ENCODE data around the gene MYOF. TPM values are rescaled to one million over a fixed set of nuclear protein-coding genes. Genes with fewer than 3 reads are reported as not detected.

Gene MYOF, protein sequence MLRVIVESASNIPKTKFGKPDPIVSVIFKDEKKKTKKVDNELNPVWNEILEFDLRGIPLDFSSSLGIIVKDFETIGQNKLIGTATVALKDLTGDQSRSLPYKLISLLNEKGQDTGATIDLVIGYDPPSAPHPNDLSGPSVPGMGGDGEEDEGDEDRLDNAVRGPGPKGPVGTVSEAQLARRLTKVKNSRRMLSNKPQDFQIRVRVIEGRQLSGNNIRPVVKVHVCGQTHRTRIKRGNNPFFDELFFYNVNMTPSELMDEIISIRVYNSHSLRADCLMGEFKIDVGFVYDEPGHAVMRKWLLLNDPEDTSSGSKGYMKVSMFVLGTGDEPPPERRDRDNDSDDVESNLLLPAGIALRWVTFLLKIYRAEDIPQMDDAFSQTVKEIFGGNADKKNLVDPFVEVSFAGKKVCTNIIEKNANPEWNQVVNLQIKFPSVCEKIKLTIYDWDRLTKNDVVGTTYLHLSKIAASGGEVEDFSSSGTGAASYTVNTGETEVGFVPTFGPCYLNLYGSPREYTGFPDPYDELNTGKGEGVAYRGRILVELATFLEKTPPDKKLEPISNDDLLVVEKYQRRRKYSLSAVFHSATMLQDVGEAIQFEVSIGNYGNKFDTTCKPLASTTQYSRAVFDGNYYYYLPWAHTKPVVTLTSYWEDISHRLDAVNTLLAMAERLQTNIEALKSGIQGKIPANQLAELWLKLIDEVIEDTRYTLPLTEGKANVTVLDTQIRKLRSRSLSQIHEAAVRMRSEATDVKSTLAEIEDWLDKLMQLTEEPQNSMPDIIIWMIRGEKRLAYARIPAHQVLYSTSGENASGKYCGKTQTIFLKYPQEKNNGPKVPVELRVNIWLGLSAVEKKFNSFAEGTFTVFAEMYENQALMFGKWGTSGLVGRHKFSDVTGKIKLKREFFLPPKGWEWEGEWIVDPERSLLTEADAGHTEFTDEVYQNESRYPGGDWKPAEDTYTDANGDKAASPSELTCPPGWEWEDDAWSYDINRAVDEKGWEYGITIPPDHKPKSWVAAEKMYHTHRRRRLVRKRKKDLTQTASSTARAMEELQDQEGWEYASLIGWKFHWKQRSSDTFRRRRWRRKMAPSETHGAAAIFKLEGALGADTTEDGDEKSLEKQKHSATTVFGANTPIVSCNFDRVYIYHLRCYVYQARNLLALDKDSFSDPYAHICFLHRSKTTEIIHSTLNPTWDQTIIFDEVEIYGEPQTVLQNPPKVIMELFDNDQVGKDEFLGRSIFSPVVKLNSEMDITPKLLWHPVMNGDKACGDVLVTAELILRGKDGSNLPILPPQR (N-terminal part only)
- 626 and 651 TPM in 2 replicates for total RNA-seq

DNA sequence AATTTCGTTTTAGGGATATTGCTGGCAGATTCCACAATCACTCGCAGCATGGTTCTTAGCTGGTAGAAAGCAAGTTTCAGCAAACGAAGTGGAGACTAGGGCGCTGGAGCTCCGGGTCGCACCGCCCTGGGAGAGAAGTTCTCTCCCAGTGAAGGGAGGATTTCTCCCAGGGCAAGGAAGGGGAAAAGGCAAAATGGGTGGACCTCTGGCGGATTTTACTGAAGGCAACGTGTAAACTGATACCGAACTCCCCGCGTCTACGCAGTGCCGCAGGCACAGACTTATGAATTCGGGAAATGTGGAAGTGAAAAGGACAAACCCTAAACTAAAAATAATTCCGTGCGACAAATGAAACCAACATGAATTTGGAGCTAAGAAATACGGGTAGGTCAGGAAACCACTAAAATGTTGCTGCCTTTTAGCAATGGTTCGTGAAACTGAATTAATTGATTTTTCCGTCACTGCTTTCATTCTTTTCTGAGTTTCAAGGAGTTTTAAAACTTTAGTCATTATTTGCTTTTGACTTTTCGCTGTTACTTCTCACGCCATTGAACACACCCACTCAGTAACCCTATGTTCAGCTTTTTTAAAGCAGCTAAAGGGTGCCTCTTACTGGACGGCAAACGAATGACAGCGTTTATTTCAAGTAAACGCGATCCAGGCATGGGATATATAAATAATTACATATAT lies at the start of gene MYOF:
Gene MYOF, minus strand, starts transcription at position 190 of the 690 bp plus-strand sequence. Its CDS starts 140 bp downstream, at position 50.

DNA sequence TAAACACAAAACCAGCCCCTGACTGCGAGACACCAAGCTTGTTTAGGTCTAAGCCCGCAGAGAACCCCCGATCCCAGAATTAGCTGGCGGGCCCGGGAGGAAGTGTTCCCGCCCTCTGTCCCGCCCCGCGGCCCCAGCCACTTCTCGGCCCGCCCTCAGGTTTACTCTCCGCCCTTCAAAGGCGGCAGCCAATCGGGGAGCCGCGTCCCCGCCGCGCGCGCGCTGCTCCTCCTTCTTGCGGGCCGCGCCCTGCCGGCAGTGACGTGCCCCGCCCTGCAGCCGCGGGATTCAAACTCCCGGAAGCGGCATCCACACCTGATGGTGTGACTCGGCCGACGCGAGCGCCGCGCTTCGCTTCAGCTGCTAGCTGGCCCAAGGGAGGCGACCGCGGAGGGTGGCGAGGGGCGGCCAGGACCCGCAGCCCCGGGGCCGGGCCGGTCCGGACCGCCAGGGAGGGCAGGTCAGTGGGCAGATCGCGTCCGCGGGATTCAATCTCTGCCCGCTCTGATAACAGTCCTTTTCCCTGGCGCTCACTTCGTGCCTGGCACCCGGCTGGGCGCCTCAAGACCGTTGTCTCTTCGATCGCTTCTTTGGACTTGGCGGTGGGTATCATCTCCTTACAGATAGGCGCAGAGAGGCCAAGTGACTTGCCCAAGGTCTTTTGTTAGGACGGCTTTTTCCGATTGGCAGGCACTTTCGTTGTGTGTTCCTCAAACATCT lies 14.3 kb upstream of the MYOF start, which contains the start of gene CEP55:
Gene CEP55, plus strand, starts transcription at position 291 of the 720 bp plus-strand sequence. CDS start 3,440 bp downstream, outside the sequence.

Small RNA genes lying within 50 kb of the gene (small RNA-seq; reads per million reads assigned to genes)
- gene RNA5SP323: not detected

Other genes starting within 250 kb of the MYOF start
- 2.9 and 4.9 TPM in 2 replicates for gene CEP55, start 14.3 kb upstream of the MYOF start, total RNA-seq
- not detected in 2 replicates for gene FFAR4, start 84.3 kb upstream of the MYOF start, total RNA-seq
- 0.85 TPM in 1 of 2 replicates, not detected in the other for gene RBP4, start 118.9 kb upstream of the MYOF start, total RNA-seq
- not detected in 2 replicates for gene PDE6C, start 130.2 kb upstream of the MYOF start, total RNA-seq
- gene FRA10AC1, start 220.3 kb upstream of the MYOF start, total RNA-seq: 8.0 and 9.9 TPM in 2 replicates